ENCODE data around the gene COTL1.

GRCh38 chr16:84569382-84569987 lies 48.4 kb downstream of the COTL1 start:
- TF ChIP-seq CTCF (IDR thresholded peaks at IDR 0.05 in 4 of 5, conservative IDR thresholded peaks at IDR 0.05 in 1 of 5): no peak
- no peak for TF ChIP-seq POLR2A (IDR thresholded peaks at IDR 0.05)
